ENCODE measurements around the gene BANF2.
A peak's percentile ranks its signal among the peaks of the same experiment; 100 is the strongest.

The BANF2 gene

GRCh38 chr20:17676942-17677341, 22.8 kb upstream of the BANF2 start:
- TF ChIP-seq MAX (IDR thresholded peaks at IDR 0.05; ENCODE audit: low read depth, low read length) (no peak), CTCF (IDR thresholded peaks at IDR 0.05; ENCODE audit: low read depth, low read length) (no peak), MYC (IDR thresholded peaks at IDR 0.05; ENCODE audit: low read depth, low read length) (no peak), POLR2A (IDR thresholded peaks at IDR 0.05; ENCODE audit: extremely low read depth, insufficient read length) (no peak)
- H3K4me3 ChIP-seq (ENCODE audit: low read depth, low read length) = no peak overlapping the region
- no peak for DNase-seq (ENCODE audit: low read depth)

GRCh38 chr20:17678295-17678694, 21.5 kb upstream of the BANF2 start:
- no peak overlapping the region for H3K4me3 ChIP-seq (ENCODE audit: low read depth, low read length)
- TF ChIP-seq POLR2A (IDR thresholded peaks at IDR 0.05; ENCODE audit: extremely low read depth, insufficient read length) (no peak), CTCF (IDR thresholded peaks at IDR 0.05; ENCODE audit: low read depth, low read length) (no peak), MYC (IDR thresholded peaks at IDR 0.05; ENCODE audit: low read depth, low read length) (no peak), MAX (IDR thresholded peaks at IDR 0.05; ENCODE audit: low read depth, low read length) (no peak)
- no peak for DNase-seq (ENCODE audit: low read depth)

- no peak for DNase-seq (ENCODE audit: low read depth)
- no peak overlapping the region for H3K4me3 ChIP-seq (ENCODE audit: low read depth, low read length)
- TF ChIP-seq CTCF (IDR thresholded peaks at IDR 0.05; ENCODE audit: low read depth, low read length) (no peak), MAX (IDR thresholded peaks at IDR 0.05; ENCODE audit: low read depth, low read length) (no peak), POLR2A (IDR thresholded peaks at IDR 0.05; ENCODE audit: extremely low read depth, insufficient read length) (no peak), MYC (IDR thresholded peaks at IDR 0.05; ENCODE audit: low read depth, low read length) (no peak)
These were observed 20.9 kb upstream of the BANF2 start for GRCh38 chr20:17678886-17679285.

- DNase-seq (ENCODE audit: low read depth) = peak; percentile 37
These were observed 19.6 kb upstream of the BANF2 start for GRCh38 chr20:17679941-17680835.

More at GRCh38 chr20:17679941-17680835, 19.6 kb upstream of the BANF2 start:
- H3K4me3 ChIP-seq (ENCODE audit: low read depth, low read length) = peak overlapping the region; percentile 62
- TF ChIP-seq MAX (IDR thresholded peaks at IDR 0.05; ENCODE audit: low read depth, low read length) (no peak), POLR2A (IDR thresholded peaks at IDR 0.05; ENCODE audit: extremely low read depth, insufficient read length) (no peak), CTCF (IDR thresholded peaks at IDR 0.05; ENCODE audit: low read depth, low read length) (no peak), MYC (IDR thresholded peaks at IDR 0.05; ENCODE audit: low read depth, low read length) (no peak)
